ENCODE data around the gene FDX2.

FDX2 gene

DNA sequence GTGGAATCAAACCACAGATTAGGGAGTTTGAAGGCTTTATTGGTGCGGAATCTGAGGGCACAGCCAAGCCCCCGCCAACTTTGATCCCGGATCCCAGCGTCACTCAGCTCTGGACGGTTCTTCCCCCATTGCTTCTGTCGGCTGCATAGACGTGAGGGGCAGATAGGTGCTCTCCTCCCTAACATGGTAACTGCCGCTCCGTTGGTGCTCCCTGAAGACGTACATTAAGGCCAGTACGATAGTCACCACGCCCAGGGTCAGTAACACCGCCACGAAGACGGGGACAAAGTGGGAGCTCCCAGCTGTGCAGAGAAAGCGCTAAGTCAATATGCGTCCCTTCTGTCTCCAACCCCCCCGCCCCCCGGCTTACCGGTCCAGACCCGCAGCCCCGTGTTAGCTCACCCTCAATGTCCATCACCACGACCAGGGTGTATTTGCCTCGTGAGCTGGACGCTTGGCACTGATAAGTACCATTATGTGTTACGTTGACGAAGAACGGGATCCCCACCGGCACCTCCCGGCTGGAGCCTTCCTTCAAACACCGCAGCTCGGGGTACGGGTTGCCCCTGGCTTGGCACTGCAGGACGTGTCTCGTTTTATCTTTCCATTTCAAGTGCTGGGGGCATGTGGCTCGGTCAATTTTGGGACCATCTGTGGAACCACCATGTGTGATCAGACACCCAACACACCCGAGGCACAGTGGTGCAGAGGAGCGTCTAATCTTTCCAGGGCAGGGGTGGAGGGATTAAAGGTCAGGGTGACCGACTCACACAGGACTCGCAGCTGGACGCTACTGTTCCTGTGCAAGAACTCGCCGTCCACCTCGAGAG, 18.2 kb upstream of the FDX2 start:
- DNase-seq: peak in 2 of 56 donors; percentile 31 to 46

DNA sequence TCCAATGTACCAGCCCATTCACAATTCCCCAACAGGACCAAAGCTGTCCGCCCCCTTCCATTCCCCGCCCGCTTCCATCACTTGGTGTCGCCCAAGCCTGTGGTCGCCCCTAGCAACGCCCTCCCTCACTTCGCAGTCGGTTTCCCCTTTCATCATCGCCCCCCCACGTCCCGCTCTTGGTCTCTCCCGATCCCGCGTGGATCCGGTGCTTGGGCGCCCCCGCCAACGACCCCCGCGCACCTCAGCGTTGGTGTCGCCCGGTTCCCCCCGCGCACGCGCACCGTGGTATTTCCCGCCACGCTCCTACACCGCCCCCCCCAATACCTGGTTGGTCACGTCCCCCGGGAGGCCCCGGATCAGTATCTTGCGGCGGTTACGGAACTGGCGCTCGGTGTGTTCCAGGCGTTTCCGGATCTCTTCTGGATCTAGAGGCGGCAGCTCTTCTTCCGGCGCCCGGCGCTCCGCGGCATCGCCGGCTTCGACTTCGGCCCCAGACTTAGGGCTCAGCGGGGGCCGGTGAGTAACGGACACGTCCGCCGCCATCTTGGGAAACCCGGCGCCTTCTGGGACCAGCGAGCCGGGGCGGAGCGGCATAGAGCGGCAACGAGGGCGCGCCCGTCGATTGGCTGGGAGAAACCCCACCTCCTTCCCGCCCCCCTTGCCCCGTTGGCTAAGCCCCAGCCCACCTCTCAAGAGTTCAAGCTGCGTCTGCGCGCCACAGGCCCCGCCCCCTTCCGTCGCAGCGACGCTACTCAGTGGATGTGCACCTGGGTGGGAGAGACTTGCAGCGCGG, 17.3 kb upstream of the FDX2 start, which contains the start of gene RAVER1:
Gene RAVER1, minus strand, starts transcription at position 565 of the 793 bp plus-strand sequence. Its CDS starts 22 bp downstream, at position 543.
- peak; percentile 68 to 98 (median 94) for DNase-seq

DNA sequence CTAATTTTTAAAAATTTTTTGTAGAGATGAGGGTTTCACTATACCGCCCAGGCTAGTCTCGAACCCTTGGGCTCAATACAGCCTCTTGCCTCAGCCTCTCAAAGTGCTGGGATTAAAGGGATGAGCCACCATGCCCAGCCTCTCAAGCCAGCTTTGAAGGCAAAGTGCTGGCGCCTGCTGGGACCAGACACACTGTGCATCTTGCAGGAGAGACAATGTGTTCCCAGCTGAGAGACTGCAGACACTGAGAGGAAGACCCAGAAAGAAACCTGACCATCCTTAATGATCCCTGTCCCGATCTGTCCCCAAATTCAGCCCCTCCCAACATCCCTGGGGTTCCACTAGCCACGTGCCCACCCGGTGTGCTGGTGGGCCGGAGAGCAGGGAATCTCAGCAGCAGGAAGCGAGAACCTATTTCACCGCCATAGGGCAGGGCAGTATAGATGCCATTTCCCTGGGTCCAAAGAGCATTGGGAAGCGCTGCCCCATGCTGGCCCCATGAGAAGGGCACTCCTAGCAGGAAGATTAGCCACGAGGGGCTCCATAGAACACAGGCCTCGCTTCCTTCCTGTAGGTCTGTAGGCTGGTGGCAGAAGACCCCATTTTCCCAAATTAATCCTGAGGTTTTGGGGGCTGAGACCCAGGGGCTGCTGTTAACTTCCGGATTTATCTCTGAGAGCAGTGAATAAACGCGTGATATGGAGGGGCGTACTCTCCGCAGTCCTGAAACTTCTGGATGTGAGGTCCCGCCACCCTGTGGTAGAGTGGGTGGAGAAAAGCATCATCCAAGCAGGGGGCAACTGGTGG, 16.5 kb upstream of the FDX2 start:
- no peak for DNase-seq

DNA sequence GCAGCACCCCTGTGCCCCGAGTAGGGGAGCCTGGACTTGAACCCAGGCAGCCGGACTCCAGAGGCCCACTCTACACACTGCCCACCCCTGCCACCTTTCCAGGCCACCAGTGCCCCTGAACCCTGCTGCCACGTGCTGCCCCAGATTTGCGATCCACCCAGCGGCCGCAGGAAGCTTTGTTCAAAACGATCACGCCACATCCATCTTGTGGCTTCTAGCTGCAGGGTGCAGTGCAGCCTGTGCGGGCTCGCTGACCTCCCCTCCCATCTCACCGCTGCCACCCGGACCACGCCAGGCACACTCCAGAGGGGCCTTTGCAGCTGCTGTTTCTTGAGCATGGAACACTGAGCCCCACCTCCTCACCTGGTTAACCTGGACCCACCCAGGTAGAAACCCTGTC, 13.7 kb upstream of the FDX2 start:
- no peak for DNase-seq

DNA sequence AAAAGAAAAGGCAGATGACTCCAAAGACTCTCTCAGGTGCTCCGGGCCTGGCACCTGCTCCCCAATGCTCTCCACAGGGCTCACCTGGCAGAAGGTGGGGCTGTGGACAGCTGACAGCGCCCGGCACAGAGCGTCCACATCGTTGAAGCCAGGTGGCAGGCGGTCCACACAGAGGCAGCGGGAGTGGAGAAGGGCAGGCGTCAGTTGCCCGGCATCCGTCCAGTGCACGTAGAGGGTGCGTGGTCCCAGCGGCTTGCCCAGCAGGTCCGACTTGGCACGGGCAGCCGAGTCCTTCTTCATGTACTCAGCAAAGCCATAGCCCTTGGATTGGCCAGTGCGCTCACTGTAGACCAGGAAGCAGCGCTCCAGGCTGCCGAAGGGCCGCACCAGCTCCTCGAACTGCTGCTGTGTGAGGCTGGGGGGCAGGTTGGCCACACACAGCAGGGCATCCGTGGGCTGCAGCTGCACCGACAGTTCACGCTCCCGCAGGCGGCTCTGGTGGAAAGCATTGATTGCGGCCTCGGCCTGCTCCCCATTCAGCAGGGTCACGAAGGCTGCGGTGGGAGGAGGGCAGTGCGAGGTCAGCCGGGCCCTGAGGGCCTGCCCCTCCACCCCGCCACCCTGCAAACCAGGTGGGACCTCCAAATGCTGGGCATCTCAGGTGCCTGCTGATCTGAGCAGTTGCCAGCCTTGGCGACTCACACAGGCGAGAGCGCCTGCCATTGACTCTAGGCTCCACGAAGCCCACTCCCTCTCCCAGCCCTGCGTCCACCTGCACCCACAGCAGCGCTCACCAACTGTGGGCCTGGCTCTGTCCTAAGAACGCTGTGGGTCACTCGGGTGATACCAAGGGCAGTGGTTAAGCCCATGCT, 13.0 kb upstream of the FDX2 start:
- DNase-seq: no peak

DNA sequence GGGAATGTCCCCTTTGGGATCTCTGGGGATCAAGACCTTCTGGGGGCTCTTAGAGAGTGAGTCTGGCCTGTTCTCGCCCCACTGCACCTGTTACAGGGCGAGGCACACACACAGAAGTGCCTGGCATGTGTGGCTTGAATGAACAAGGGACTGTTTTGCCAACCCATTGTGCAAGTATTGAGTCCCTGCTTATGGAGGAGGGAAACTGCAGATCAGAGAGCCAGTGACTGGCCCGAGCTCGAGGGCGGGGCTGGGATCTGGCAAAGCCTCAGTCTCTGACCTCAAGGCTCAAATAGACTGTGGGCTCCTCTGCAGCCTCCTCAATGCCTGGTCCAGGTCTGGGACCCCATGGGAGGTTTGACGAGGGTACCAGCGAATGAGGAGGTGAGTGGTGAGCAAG, 12.0 kb upstream of the FDX2 start:
- no peak for DNase-seq

DNA sequence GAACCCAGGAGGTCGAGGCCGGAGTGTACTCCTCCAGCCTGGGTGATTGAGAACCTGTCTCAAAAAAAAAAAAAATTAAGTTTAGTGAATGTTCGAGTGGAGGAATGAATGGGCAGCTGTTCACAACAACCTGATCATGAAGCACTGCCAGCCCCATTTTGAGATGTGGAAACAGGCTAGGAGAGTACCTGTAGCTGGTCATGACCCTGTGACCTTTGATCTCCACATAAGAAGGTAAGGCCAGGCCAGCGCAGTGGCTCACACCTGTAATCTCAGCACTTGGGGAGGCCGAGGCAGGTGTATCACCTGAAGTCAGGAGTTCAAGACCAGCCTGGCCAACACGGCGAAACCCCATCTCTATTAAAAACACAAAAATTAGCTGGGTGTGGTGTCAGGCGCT, 9.9 kb upstream of the FDX2 start:
- no peak for DNase-seq

DNA sequence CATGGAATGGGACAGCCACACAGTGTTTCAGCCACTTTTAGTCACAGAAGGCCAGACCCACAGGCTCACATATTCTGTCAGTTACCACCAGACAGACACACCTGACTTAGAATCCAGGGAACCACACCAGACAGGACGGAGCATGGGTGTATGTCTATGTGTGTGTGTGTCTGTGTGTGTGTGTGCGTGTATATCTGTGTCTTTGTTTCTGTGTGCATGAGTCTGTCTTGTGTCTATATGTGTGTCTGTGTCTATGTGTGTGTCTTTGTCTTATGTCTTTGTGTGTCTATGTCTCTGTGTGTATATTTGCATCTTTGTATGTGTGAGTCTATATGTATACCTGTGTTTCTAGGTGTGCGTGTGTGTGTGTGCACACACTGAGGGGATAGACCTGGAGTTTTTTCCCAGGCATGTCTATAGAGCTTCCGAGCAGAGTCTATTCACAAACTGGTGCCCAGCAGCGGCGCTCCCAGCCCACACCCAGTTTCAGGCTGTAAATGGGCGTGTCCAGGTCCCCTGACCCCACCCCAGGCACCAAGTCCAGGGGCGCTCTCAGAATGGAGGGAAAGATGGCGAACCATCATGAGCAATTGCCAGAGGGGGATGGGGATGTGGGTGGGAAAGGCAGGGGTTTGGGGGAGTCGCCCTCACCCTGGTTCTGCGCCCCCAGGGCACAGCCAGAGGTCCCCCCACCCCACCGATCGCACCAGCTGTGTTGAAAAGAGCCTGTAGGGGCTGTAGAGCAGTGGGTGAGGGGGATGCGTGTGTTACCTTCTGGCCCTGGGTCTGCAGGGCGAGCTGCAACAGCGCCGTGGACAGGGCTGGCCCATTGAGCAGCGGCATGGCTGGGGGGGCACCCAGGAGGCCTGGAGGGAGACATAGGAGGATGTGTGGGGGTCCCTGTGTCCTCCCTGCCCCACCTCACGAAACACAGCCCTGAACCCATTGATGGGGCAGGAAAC, 6.3 kb upstream of the FDX2 start:
- no peak for DNase-seq

DNA sequence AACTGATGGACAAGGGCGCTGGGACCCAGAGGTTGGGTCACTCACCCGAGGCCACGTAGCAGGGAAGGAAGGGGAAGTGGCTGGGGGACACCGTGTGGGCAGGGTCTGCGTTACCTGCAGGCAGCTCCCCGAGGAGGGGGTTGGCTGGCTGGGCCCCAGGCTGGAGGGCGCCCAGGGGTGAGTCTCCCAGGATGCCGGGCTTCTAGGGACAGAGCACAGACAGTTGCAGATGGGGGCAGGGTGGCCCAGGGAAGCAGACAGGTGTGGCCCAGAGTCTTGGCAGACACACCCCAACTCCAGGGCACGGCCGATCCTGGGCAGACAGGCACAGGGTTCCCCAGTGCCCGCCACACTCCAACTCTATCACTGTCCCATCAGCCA, 5.6 kb upstream of the FDX2 start:
- DNase-seq: no peak

DNA sequence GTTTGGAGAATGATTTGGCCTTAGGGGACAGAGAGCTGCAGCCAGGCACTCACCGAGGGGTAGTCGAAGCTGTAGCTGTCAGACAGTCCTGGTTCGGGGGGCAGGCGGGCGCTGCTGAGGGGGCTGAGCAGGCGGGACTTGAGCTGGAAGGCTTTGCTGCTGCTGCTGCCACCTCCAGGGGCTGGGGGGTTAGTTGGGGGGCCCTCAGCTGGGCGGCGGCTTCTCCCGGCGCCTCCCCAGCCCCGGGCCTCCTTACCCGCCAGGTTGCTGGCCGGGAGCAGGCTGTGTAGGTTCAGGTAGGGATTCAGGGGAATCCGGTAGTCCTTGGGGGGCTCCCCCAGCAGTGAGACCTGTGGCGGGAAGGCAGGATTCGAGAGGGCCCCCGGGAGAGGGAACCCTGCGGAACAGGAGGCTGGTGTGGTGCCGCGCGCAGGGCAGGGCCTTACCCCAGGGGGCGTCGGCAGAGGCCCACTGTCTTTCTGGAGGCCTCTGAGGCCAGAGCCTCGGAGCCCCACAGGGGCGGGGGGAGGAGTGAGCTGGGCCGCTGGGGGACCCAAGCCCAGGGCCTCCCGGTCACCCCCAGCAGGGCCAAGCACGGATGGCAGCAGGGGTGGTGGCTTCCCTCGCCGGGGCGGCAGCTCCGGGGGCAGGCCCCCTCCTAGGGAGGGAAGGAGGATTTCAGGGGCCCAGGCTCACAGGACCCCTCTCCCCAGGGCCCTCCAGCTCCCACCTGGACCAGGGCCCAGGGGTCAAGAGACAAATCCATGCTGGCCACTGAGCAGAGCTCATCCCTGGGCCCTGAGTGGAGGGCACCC, 5.0 kb upstream of the FDX2 start:
- no peak for DNase-seq

DNA sequence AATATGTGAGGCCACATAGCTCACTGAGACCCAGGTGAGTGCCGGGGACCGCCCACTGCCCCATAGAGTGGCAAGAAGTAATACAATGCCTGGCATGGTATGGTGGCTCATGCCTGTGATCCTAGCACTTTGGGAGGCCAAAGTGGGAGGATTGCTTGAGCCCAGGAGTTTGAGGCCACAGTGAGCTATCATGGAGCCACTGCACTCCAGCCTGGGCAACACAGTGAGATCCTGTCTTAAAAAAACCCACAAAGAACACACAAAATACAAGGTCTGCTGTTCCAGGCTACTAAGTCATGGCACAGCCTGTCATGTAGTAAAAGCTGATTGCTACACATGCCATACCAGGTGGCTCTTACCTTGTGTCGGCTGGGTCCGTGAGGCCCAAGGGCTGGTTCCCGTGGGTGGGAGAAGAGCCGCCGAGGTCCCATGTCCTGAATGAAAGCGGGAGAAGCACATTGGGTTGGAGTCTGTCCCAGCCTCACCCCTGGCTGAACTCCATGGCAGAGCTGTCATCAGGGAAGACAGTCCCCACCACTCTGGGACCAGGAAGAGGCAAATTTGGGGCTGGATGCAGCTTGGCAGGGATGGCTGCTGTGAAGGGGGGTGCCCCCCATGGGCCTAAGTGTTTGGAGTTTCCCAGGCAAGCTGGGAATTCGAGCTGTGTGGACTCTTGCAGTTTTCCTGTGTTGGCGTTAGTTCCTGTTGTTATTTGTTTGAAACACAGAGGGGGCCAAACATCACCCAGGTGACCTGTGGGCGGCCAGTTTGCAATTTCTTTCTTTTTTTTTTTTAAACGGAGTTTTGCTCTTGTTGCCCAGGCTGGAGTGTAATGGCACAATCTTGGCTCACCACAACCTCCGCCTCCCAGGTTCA, 3.2 kb upstream of the FDX2 start:
- DNase-seq: no peak

DNA sequence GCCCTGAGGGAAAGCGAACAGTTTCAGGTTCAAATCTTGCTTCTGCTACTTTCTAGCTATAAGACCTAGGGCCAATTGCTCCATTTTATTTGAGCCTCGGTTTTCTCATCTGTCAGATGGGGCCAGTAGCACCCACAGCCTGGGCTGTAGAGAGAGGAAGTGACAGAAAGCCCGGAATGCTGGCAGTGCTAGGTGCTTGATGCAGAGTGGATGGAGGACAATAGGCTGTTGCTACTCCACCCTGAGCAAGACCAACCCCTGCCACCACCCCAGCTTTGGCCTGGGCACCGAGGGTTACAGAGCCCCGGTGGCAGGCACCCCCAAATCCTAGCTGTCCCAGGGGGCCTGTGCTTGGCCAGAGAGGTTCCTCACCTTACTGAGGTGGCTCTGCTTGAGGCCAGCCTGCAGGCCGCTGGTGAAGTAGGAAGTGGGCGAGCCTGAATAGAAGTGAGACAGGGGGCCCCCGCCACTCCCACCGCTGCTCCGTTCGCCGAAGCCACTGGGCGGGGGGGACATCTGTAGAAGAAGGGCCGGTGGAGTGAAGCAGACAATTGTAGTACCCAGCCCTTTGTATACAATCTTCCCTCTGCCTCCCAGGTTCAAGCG, 2.1 kb upstream of the FDX2 start:
- DNase-seq: no peak

DNA sequence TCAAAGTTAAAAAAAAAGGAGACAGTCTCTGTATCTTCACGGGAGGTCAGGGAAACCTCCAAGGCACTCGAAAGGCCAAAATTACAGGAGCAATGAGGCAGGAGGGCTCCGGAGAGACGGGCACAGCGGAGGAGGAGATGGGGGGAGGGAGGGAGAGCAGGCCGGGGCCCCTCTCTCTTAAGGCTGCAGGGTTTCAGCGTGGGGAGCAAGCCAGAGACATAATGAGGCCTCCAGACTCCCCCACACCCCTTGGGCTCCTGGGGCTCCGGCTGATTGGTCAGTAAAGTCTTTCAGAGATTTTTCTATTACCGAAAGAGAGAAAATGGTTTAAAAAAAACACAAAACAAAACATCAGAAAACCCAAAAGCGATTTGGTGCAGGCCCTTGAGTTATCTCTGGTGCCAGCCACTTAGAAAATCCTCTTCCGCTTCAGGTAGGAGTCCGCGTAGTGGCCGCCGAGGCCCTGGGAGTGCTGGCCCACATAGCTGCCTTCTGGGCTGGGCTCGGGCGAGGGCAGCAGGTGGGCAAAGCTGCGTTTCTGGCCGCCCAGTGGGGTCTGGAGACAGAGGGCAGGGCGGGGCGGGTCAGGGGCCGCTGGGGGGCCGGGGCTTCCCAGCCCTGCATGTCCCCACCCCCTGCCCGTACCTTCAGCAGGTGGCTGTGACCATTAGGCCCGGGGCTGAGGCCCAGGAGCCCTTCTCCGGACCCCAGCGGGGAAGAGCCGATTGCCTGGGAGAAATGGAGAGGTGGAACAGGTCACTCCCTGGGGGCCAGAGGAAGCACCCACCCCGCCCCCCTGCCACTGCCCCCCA, 1.4 kb upstream of the FDX2 start:
- no peak for DNase-seq

DNA sequence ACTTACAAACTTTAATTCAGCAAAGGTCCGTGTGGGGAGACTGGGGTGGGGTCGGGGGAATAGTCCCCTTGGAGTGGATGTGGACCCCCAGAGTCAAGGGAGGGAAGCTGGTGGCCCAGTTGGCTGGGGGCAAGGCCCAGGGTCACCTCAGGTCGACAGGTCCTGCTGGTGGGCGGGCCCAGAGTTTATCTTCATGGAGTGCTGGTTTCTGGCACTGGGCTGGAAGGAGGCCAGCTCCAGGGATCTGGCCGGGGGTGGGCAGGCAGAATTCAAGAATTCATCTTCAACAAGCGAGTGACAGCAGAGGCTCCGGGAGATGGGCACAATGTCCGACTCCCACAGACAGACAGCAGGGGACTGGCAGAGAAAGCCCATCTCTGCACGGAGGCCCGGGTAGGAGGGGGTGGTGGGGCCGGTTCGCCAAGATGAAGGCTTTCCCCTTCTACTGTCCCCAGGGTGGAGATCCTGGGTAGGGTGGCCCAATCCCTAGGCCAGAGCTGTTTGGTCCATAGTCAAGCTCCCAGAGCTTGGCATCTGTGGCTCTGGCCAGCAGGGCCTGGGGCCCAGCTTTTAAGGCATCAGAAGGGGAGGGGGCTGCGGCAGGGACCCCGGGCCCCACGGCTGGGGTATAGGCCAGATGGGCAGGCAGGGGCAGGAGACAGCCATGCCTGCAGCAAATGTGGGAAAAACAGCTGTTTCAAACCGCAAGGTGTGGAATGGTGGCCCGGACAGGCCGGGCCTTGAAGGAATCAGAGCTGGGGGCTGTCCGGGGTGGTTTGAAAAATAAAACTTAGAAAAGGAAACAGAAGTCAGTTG, 622 bp upstream of the FDX2 start:
- peak in 6 of 56 donors; percentile 12 to 41 (median 32) for DNase-seq

DNA sequence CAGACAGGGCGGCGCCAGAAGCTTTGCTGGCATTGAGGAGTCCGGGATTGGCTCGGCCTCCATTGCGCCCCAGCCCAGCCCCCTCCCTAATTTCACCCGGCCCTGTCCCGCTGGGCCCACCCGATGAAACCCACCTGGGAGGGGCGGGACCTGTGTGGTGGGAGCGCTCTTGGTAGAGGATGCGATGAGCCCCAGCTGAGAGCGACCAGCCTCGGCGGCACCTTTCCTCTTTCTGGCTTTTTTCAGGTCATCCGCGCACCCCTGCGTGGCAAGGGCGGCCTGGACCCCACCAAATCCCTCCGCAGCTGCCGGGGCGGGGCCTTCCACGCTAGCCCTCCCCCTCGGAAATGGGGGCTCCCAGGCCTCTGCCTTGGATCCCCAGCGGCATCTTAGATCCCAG, 6.4 kb downstream of the FDX2 start, which contains the start of gene ZGLP1:
Gene ZGLP1, minus strand, starts transcription at position 393 of the 400 bp plus-strand sequence.
- DNase-seq: no peak
